GM21825 (cell line): ENCODE measurements around the gene RHBDL1.

Experiments used
- ATAC-seq: cut with Tn5 transposase; IDR thresholded peaks from one replicate; pipeline ENCODE4 v1.9.1; 2021; ENCODE audit warnings: mild to moderate bottlenecking, moderate library complexity; ENCODE audit not compliant: unreplicated experiment

RHBDL1 gene

GRCh38 chr16:652454-653305 is 22.8 kb upstream of the RHBDL1 start:
- ATAC-seq: no peak

- no peak for ATAC-seq
Observed at GRCh38 chr16:654034-654433, 21.4 kb upstream of the RHBDL1 start.

GRCh38 chr16:657487-657886 is 18.0 kb upstream of the RHBDL1 start:
- ATAC-seq: no peak

- no peak for ATAC-seq
Observed at GRCh38 chr16:658679-659571, 16.5 kb upstream of the RHBDL1 start.

- no peak for ATAC-seq
Observed at GRCh38 chr16:659618-660017, 15.9 kb upstream of the RHBDL1 start.

GRCh38 chr16:660132-660458 is 15.4 kb upstream of the RHBDL1 start:
- ATAC-seq: no peak

GRCh38 chr16:660459-661183 is 14.8 kb upstream of the RHBDL1 start:
- ATAC-seq: peak; percentile 27

- no peak for ATAC-seq
Observed at GRCh38 chr16:661184-661821, 14.2 kb upstream of the RHBDL1 start.

- ATAC-seq: no peak
Observed at GRCh38 chr16:662095-662494, 13.4 kb upstream of the RHBDL1 start.

GRCh38 chr16:662597-662996 is 12.9 kb upstream of the RHBDL1 start:
- no peak for ATAC-seq

GRCh38 chr16:666572-666971 is 8.9 kb upstream of the RHBDL1 start:
- ATAC-seq: no peak

GRCh38 chr16:667113-667779 is 8.2 kb upstream of the RHBDL1 start:
- no peak for ATAC-seq

- ATAC-seq: peak; percentile 73
Observed at GRCh38 chr16:667780-668518, 7.5 kb upstream of the RHBDL1 start, which contains the start of gene RHOT2. TSS of gene RHOT2 (plus strand) at chr16:668132. CDS start at chr16:668200, 68 bp downstream.

GRCh38 chr16:668519-669171 is 6.8 kb upstream of the RHBDL1 start:
- no peak for ATAC-seq

GRCh38 chr16:669666-670065 is 5.8 kb upstream of the RHBDL1 start:
- ATAC-seq: no peak

GRCh38 chr16:670485-671352 is 4.8 kb upstream of the RHBDL1 start:
- ATAC-seq: no peak

- no peak for ATAC-seq
Observed at GRCh38 chr16:671353-672131, 3.9 kb upstream of the RHBDL1 start.
